Astrocyte of the cerebellum (primary cell): Measurements from ENCODE around the gene SH3BP4.

ENCODE experiments used
- DNase-seq: peaks from one replicate; pipeline ENCODE4 v3.0.0-alpha.2; 2011; ENCODE audit warnings: low read depth
- H3K4me3 ChIP-seq: 2 replicates; pipeline ENCODE4 v1.5.1; 2011; ENCODE audit warnings: mild to moderate bottlenecking, low read depth, low read length, moderate library complexity
- CTCF ChIP-seq: IDR thresholded peaks from 2 replicates; pipeline ENCODE4 v1.5.1; 2012; ENCODE audit warnings: low read length, low read depth, moderate library complexity, mild to moderate bottlenecking; ENCODE audit errors: missing control alignments
- in situ Hi-C: cut with HindIII; loops from 2 replicates; pipeline ENCODE4 v1.10.0; 2017; ENCODE audit warnings: low sequenced_read_pairs

Gene SH3BP4

GRCh38 chr2:234994438-234995321, 42.9 kb downstream of the SH3BP4 start:
- DNase-seq: no peak
- TF ChIP-seq CTCF: no peak
- H3K4me3 ChIP-seq: no peak overlapping the region
- in situ Hi-C loops: no loop called here

DNA sequence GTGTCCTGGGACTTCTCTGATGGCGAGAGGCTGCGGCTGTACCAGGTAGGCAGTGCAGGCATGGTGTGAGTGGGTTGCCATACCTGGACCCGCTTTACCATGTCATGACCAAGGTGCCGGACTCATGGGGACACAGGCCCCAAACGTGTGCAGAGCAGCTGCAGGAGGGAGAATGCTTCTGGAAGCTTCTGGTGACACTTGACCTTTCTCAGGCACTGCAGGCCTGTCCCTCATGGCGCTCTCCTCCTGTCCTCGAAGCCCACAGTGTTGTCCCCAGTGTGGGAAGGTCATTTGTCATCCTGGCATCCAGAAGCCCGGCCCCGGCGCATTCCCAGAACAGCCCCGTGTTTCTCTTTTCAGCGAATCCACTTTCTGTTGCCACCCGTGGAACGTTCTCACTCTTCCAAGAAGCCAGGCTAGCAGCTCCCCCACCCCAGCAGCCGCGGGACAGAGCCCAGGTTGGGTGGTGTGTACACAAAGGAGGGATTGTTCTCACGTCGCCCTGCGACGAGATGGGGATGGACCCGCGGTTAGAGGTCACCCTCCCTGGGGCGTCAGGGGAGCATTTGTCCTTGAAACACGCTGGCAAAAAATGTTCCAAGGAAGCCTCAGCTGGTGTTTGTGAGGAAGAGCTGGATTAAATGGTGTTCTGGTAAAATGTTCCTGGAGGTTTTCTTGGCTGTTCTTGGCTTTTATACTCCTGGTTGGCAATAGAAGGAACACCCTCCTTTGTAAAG, 43.7 kb downstream of the SH3BP4 start:
- in situ Hi-C loops: no loop called here
- TF ChIP-seq CTCF: no peak
- no peak overlapping the region for H3K4me3 ChIP-seq
- no peak for DNase-seq

DNA sequence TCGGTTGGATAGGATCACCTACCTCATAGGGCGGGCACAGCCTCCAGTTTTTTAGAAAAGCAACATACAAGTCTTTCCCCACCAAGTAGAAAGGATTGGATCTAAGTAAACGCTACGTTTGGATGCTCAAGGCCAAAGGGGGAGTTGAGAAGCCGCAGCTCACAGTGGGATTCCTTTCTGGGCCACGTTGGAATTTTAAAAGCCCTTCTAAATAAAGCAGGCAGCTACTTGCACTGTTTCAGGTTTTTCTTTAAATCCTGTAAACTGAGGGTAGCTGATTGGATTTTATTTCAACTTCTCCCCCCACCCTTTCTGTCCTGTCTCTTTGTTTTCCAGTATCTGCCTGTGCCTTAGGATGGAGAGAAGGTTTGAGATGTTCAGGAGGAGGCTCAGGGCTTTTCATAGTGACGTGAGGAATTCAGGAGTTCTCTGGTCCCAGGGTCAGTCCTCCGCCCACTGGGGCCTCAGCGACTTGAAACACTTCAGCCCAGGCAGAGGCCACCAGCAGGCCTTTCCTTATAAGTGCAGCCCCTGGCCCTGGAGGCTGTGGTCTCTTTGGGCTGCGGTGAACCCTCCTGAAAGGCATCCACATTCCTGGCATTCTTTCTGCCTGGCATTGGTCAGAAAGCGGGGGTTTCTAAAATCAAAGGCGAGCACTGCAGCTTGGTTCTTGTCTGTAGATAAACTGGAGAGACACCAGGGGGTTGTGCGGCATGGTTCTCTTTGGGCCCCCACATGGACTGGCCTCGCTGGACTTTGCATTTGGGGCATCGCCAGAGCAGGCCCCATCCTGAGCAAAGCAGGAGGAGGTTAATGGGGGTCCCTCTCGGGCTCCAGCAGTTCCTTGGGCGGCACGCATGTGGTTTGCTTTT, 44.5 kb downstream of the SH3BP4 start:
- peak; percentile 93 for DNase-seq
- no peak overlapping the region for H3K4me3 ChIP-seq
- in situ Hi-C loops: no loop called here
- TF ChIP-seq CTCF: peak; percentile 55

DNA sequence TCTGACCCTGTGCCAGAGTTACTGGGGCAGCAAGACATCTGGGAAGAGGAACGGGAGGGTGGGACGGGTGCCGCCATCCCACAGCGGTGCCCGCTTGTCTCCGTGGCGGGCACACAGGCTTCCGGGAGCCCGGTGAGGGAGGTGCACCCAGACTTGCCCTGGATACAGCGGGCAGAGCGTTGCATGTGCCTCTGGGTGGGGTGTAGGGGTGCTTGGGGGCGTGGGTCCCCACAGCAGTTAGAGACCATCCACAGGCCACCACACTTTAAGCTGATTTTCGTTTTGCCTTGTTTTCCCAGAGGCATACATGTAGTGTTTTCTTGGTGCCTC, 45.1 kb downstream of the SH3BP4 start:
- no peak for TF ChIP-seq CTCF
- DNase-seq: no peak
- in situ Hi-C loops: no loop called here
- H3K4me3 ChIP-seq: no peak overlapping the region

GRCh38 chr2:234997389-234997788, 45.6 kb downstream of the SH3BP4 start:
- in situ Hi-C loops: no loop called here
- H3K4me3 ChIP-seq: no peak overlapping the region
- TF ChIP-seq CTCF: no peak
- DNase-seq: no peak
